Neural cell (in vitro differentiated cells): ENCODE measurements around the gene DUSP12.
"Not testable (repeated sequence)": the region's sequence is repeated elsewhere in the genome, so short reads cannot be mapped to it uniquely, and the experiment has no call there.

Experiments used
- EP300 ChIP-seq: fragments of 450-650 bp; conservative IDR thresholded peaks from 2 replicates; pipeline ENCODE4 v1.6.1; 2014; ENCODE audit warnings: antibody characterized with exemption, mild to moderate bottlenecking, moderate library complexity; ENCODE audit not compliant: poor library complexity, severe bottlenecking
- EZH2 ChIP-seq: fragments of 200-600, 300-800 bp; shearing (Covaris generic), sonication (generic); IDR thresholded peaks from 2 replicates; pipeline ENCODE4 v1.6.1; 2014; ENCODE audit warnings: antibody characterized with exemption, low read length, borderline replicate concordance, mild to moderate bottlenecking; ENCODE audit not compliant: insufficient read depth, poor library complexity, severe bottlenecking
- POLR2AphosphoS5 ChIP-seq: IDR thresholded peaks from 2 replicates; pipeline ENCODE4 v1.6.1; 2012
- RAD21 ChIP-seq: fragments of 450-650 bp; conservative IDR thresholded peaks from 2 replicates; pipeline ENCODE4 v1.6.1; 2014; ENCODE audit warnings: antibody characterized with exemption, mild to moderate bottlenecking, moderate library complexity
- TAF1 ChIP-seq: IDR thresholded peaks from 2 replicates; pipeline ENCODE4 v1.6.1; 2012; ENCODE audit warnings: low read depth
- TF ChIP-seq, protein P1 (sequence below): fragments of 450-650 bp; IDR thresholded peaks from 2 replicates; pipeline ENCODE4 v1.5.1; 2014; ENCODE audit warnings: antibody characterized with exemption, mild to moderate bottlenecking, moderate library complexity; ENCODE audit not compliant: poor library complexity, severe bottlenecking
- TF ChIP-seq, protein P2 (sequence below): IDR thresholded peaks from 2 replicates; pipeline ENCODE4 v1.6.1; 2012; ENCODE audit warnings: borderline replicate concordance

DNA sequence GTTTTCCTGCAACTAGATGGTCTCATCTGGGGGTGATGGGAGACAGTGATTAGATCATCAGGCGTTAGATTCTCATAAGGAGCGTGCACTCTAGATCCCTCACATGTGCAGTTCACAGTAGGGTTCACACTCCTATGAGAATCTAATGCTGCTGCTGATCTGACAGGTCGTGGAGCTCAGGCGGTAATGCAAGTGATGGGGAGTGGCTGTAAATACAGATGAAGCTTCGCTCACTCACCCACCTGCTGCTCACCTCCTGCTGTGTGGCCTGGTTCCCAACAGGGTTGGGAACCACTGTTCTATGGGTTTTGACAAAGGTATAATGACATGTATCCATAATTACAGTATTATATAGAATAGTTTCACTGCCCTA lies 20.1 kb downstream of the DUSP12 start:
- not testable (repeated sequence) for TF ChIP-seq EZH2, POLR2AphosphoS5, EP300, RAD21, TAF1
- TF ChIP-seq, protein P1, sequence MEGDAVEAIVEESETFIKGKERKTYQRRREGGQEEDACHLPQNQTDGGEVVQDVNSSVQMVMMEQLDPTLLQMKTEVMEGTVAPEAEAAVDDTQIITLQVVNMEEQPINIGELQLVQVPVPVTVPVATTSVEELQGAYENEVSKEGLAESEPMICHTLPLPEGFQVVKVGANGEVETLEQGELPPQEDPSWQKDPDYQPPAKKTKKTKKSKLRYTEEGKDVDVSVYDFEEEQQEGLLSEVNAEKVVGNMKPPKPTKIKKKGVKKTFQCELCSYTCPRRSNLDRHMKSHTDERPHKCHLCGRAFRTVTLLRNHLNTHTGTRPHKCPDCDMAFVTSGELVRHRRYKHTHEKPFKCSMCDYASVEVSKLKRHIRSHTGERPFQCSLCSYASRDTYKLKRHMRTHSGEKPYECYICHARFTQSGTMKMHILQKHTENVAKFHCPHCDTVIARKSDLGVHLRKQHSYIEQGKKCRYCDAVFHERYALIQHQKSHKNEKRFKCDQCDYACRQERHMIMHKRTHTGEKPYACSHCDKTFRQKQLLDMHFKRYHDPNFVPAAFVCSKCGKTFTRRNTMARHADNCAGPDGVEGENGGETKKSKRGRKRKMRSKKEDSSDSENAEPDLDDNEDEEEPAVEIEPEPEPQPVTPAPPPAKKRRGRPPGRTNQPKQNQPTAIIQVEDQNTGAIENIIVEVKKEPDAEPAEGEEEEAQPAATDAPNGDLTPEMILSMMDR = not testable (repeated sequence)
- TF ChIP-seq, protein P2, sequence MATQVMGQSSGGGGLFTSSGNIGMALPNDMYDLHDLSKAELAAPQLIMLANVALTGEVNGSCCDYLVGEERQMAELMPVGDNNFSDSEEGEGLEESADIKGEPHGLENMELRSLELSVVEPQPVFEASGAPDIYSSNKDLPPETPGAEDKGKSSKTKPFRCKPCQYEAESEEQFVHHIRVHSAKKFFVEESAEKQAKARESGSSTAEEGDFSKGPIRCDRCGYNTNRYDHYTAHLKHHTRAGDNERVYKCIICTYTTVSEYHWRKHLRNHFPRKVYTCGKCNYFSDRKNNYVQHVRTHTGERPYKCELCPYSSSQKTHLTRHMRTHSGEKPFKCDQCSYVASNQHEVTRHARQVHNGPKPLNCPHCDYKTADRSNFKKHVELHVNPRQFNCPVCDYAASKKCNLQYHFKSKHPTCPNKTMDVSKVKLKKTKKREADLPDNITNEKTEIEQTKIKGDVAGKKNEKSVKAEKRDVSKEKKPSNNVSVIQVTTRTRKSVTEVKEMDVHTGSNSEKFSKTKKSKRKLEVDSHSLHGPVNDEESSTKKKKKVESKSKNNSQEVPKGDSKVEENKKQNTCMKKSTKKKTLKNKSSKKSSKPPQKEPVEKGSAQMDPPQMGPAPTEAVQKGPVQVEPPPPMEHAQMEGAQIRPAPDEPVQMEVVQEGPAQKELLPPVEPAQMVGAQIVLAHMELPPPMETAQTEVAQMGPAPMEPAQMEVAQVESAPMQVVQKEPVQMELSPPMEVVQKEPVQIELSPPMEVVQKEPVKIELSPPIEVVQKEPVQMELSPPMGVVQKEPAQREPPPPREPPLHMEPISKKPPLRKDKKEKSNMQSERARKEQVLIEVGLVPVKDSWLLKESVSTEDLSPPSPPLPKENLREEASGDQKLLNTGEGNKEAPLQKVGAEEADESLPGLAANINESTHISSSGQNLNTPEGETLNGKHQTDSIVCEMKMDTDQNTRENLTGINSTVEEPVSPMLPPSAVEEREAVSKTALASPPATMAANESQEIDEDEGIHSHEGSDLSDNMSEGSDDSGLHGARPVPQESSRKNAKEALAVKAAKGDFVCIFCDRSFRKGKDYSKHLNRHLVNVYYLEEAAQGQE = not testable (repeated sequence)
